Body of pancreas (tissue), 4 donors: ENCODE measurements around the gene CCL20.

Experiments used
- POLR2A ChIP-seq, 3 donors: fragments of 450-650 bp; IDR thresholded peaks; one replicate each; pipeline ENCODE4 v1.6.1; 2016; ENCODE audit warnings: antibody characterized with exemption in 3 of 3, mild to moderate bottlenecking in 2 of 3
- TF ChIP-seq, protein P1 (sequence below), 7 experiments: fragments of 450-650 bp in 4 of 7; fragments of 200-600 bp in 3 of 7; sonication (generic) in 3 of 7; IDR thresholded peaks; one replicate each; pipeline ENCODE4 v1.5.1; 2016 to 2019; ENCODE audit warnings: antibody characterized with exemption in 7 of 7

GRCh38 chr2:227822416-227823003 lies 8.9 kb downstream of the CCL20 start:
- TF ChIP-seq, protein P1, sequence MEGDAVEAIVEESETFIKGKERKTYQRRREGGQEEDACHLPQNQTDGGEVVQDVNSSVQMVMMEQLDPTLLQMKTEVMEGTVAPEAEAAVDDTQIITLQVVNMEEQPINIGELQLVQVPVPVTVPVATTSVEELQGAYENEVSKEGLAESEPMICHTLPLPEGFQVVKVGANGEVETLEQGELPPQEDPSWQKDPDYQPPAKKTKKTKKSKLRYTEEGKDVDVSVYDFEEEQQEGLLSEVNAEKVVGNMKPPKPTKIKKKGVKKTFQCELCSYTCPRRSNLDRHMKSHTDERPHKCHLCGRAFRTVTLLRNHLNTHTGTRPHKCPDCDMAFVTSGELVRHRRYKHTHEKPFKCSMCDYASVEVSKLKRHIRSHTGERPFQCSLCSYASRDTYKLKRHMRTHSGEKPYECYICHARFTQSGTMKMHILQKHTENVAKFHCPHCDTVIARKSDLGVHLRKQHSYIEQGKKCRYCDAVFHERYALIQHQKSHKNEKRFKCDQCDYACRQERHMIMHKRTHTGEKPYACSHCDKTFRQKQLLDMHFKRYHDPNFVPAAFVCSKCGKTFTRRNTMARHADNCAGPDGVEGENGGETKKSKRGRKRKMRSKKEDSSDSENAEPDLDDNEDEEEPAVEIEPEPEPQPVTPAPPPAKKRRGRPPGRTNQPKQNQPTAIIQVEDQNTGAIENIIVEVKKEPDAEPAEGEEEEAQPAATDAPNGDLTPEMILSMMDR (IDR thresholded peaks at IDR 0.05): no peak
- no peak for TF ChIP-seq POLR2A (IDR thresholded peaks at IDR 0.05)
